GM19463 (cell line): ENCODE measurements around the gene ARID5B.

Experiments
- ATAC-seq: cut with Tn5 transposase; IDR thresholded peaks from one replicate; pipeline ENCODE4 v1.9.1; 2021; ENCODE audit warnings: mild to moderate bottlenecking, moderate library complexity; ENCODE audit not compliant: unreplicated experiment

ARID5B gene

DNA sequence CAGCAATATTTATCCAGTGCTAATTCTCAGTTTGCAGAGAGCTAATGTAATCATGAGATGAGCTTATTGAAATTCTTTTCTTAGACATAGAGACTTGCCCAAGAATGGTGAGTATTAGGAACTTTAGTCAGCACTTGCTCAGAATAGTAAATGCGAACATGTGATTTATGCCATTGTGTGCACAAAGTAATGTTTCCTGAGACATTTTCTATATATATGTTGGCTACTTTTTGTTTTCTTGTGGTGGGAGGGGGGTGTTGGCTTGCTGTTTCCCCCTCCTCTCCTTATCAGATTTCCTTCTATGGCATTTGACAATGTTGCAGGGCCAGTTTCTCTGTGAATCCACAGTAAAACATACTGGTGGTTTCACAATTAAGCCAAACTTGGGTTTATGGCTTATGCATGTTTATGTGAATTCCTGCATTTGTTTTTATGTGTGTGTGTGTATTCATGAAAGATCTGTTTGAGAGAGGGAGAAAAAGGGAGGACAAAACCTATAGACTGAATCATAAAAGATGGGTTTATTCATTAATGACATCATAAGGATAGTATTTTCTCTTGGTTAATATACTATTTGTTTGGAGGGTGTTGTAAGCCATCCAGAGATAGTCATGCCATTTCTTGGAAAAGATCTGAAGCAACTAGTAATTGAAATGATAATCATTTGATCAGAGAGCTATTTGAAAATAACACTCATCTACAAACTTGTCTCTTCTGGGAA, 36.3 kb downstream of the ARID5B start:
- ATAC-seq, result no peak

DNA sequence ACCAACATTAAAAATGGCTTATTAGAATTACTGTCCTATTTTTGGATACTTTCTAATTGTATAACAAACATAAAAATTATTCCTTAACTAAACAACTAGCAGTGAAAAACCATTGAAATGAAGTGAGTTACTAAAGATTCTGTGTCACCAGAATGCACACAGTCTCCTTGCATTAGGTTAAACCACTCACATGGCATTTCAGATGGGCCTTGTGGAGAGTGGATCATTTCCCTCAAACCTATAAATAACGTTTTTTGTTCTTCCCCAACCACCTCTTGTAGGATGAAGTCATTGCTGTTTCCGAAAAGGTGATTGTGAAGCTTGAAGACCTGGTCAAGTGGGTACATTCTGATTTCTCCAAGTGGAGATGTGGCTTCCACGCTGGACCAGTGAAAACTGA, 38.4 kb downstream of the ARID5B start:
- no peak for ATAC-seq

DNA sequence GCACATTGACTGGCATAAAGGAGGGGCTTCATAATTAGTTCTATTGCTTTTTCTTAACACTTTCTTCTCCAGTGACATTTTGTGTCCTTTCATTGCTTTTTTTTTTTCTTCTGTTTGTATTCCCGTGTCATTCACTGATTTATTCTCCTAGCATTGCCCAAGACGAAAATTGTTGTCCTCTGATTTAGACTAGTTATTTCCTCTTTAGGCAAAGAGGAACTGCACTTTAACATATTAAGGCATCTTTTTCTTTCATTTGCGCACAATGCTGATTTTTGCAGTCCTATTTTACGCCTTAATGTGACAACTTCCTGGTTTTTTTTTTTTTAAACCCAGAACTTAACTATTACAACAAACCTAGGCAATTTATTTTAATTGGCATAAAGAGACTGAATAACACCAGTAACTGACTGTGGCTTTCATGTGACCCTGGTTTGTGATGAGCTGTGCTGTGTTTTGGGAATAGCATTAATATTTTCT, 39.7 kb downstream of the ARID5B start:
- no peak for ATAC-seq

DNA sequence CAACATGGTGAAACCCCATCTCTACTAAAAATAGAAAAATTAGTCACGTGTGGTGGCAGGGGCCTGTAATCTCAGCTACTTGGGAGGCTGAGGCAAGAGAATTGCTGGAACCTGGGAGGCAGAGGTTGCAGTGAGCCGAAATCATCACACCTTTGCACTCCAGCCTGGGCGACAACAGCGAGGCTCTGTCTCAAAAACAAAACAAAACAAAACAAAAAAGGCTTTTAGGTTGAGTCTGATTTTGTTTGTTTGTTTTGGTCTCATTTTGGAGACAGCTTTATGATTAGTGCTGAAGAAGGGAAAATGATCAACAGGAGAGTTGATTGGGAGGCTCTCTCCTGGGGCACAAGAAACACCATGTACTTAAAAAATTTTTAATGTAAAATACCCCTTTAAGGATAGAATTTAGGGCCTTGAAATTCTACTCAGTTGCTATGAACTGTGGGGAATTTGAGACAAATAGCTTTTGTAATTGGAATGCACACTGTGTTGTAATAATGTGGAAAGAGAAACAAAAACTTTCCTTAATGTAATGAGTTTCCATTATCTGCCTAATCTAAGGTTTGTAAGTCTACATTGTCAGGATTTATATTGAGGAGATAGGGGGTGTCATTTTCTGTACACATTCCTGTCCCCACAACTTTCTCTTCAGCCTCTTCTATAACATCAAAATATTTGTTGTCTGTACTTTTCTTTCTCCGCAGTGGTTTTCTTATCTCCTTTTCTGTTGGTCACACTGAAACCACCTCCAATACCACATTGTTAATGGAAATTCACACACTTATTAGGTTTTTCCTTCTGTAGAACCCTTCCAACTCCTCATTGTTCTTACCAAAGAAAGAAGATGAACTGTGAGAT, 41.3 kb downstream of the ARID5B start:
- ATAC-seq, result no peak

DNA sequence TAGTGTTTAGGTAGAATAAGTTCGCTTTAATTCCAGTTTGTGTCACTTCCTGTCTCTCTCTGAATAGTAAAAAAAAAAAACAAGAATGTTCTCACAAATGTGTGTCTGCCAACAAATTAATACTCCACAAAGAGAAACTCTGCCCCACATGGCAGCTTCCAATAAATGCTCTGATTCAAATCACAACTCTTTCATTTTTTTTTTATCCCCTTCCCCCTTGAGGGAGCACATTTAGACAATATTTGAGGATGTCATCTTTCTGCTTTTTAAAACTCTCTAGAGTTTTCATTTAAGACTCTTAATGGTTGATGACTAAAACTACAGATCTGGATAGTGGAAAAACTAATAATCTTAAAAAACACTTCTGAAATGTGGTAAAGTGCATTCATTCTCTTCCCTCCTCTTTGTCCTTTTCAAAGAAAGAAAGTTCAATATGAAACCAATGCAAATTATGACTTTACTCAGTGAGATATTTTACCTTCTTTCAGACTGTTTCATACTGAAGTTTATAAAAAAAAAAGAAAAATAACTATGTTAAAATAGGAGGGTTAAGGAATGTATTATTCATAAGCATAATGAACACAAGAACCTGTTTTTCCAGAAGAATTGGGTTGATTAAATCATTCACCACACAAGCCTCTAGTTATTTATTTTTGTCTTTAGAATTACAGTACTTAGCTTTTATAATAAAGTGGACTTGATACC, 42.3 kb downstream of the ARID5B start:
- ATAC-seq, result peak; percentile 37

DNA sequence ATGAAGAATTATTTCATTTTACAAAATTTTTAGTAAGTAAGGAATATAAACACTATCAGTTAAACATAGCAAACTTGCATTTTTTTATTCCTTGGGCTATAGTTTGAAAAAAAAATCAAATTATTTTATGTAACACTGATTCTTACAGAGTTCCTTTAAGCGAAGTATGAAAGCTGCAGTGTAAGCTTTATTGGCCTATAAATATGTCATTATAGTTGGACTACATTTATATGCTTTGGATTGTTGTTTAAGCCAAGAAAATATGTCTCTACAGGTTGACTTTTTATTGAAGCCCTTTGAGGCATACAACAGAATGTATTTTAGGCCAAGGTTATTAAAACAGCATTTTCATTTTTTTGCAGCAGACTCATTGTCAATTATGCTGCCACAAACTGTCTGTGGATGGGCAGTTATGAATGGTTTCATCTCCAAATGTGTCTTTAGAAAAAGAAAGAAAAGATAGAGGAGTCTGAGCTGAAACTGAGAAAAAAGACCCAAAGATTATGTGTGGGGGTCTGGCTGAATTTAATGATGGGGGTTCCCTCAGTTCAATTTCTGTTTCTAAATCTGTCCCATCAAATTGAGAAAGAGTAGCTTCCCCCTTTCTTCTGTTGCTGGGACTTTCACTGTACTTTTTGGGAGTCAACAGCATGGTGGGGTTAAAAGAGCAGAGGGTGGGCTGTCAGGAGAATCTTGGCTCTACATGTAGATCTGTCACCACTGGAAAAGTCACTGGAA, 43.1 kb downstream of the ARID5B start:
- no peak for ATAC-seq

DNA sequence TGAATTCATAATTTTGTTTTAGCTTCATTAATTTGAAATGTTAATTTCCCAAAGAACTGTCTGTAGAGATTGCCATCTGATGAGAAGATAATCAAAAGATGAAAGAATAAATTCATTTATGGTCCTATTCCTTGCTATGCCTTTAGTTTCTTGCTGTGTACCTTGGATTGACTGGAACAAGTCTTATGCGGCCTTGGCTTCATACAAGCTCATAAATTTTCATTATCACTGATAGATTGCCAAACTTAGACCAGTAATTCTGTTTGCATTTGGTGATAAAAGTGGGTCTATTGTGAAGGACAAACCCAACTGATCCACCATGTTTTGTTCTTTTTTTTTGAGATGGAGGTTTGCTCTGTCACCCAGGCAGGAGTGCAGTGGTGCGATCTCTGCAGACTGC, 48.2 kb downstream of the ARID5B start:
- no peak for ATAC-seq

DNA sequence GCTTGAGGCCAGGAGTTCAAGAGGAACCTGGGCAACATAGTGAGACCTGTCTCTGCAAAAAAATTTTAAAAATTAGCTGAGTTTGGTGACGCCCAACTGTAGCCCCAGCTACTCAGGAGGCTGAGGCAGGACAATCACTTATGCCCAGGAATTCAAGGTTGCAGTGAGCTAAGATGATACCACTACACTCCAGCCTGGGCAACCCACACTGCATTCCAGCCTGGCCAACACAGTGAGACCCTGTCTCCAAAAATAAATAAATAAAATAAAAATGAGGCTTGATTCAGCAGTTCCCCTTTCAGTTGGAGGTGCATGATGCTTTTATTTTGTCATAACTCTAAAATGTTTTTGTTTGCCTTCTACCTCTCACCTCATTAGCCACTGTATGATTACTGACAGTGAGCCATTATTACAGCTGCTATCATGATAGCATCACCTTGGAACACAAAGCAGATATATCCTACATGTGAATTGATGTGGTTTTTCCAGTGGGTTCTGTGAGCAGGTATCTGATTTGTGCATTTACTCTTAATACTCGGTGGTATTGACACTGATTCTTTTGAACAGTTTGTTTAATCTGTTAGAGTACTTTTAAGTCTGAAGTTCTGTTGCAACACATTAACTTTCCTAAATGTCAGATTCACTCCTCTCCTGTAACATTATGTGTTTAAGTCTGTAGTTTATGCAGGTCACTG, 49.1 kb downstream of the ARID5B start:
- no peak for ATAC-seq

DNA sequence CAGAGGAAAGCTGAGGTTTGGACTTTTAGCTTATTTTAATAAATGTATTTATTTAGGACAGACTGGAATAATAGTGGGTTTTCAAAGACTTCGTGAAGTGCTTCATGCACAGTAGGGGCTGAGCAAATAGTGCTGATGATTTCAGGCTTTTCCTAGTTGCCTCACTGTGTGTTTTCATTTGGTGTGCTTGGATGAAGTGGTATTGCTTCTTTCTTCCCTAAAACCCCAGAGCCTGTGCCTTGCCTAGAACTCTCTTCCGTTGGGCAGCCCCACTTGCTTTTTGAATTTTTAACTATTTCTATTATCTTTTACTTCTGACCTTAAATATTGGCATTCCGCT, 49.6 kb downstream of the ARID5B start:
- ATAC-seq, result no peak

DNA sequence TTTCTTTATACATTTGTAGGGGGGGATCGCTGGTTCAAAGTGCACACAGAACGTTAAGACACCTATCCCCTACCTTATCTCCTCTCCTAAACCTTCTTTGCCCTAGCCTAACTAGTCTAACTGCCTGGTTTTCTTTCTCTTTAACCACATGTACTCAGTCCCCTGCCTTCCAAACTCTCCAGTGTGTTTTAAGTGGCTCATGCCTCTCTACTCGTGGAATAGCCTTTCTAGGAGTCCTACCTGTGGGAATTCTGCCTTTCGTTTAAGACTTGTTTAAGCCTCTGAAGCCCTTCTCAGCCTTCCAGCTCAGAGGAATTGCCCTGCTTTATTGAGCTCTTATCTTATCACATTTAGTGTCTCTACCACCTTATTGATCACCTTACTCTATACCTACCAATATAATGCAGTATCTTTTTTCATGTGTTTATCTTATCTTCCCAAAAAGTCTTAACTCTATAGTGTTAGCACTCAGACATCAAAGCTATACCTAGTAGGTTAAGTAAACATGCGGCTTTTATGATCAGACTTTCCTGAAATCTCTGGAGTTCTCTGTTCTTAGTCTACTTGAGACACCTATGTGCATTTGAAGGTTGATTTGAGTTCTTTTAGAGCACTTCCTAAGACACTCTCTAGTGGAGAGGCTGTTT, 50.7 kb downstream of the ARID5B start:
- ATAC-seq, result no peak

DNA sequence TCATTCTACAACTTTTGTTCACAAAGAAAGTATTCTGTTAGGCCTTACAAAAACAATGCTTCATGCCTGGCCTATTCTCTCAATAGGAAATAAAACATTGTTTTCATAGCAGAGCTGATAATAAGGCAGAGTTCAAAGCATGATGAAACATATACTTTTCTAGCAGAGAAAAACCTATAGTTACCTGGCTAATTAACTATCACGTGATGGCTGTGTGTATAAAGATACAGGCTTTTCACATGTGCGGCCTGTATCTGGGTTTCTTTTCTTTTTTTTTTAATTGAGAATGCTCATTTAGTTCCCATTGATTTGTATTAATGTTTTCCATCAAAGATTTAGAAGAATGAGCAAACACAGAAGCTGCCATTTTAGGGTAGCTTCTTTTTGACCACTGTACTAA, 51.7 kb downstream of the ARID5B start:
- ATAC-seq, result no peak

DNA sequence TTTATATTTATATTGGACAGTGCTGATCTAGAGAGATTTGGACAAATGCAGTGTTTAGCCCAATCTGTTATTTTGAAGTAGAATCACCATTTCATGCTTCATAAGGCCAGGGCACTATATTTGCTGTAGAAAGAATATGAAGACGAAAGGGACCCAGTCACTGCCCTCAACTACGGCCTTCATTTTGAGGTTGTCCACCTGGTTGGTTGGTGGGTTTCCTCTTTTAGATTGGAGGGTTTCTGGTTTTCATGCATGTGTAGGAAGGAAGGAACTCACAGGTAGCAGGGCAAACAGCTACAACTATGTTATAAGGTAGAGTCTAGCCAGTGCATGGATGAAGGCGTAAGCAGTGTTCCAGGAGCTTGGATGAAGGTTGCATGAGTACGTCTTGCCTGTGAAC, 56.3 kb downstream of the ARID5B start:
- no peak for ATAC-seq

DNA sequence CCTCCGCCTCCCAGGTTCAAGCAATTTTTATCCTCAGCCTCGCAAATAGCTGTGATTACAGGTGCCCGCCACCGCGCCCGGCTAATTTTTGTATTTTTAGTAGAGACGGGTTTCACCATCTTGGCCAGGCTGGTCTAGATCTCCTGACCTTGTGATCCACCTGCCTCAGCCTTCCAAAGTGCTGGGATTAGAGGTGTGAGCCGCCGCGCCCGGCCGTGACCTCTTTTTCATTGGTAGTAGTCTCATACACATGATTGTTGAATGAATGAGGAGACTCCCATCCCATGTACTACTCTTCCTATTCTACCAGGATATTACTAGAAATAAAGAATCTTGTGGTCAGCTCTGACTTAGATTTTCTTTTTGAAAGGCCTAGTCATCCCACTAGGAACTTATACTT, 56.8 kb downstream of the ARID5B start:
- no peak for ATAC-seq

DNA sequence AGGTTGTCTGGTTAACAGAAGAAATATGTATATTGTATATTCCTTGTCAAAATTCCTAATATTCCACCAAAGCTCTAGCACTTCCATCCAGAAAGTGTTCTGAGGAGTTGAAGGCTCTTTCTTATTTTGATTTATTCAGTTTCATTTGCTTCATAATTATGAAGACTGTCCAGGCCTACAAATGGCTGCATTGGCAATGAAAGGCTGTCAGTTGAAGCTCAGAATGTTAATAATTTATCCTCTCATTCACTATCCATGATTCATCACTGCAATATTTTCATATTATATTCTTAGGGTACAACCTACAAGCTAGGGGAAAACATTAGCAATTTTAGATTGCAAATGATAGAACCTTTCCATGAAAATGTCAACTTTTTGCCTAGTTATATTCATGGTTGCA, 57.3 kb downstream of the ARID5B start:
- no peak for ATAC-seq

DNA sequence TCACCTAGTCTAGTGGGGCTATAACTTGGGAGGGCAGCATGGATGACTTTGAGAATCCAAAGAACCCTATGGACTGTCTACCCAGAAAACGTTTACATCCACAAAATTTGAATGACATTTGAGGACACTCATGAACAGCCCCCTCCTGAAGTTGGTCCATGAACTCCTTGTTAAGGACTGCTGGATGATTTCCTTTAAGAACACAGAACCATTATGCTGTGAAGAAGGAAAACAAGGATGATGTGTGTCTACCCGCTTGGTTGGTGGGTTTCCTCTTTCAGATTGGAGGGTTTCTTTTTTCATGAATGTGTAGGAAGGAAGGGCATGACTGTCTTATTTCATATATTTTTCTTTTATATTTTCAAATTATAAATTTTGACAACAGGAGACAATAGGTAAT, 58.3 kb downstream of the ARID5B start:
- no peak for ATAC-seq

DNA sequence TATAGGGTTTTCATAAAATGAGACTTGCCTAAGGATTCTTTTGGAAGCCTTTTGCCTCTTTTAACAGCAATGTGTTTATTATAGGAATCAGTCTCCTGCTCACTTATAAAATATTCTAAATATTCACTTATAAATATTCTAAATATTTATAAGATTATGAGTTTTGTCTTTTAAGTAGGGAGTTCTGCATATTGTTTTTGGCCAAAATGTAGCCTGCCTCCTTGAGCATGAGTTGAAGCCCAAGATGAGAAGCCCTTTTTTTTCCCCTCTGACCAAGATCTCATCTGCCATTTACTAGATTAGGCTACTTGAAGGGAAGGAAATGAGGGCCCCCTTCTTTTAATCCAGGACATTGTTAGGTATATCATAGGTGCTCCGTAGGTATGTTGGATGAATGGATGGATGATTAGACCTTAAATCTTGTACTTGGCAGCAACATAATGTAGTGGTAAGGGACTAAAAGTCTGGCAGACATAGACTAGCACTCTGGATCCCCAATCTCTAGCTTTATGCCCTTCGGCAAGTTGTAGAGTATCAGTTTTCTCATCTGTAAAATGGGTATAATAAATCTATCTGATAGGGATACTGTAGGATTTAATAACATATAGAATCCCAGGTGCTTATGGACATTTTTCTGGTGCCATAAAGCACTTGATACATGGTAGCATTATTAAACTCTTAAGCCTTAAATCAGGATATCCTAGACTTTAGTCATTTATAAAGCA, 59.1 kb downstream of the ARID5B start:
- ATAC-seq, result no peak

DNA sequence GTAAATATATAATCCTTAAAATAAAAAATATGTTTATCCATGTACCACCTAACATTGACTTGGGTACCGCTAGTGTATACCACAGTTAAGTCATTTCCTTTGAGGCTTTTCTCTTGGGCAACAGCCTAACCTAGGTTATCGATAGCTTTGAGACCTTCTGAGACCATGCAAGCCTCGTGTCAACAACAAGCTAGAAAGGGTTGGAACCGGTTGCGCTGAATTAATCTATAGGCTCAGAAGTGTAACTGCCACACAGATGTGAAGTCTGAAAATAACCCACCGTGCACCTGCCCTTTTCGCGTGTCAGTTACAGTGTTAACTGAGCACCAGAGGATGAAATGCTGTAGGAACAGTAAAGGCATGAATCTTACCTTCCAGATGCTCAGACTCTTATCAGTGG, 59.8 kb downstream of the ARID5B start:
- peak; percentile 61 for ATAC-seq

DNA sequence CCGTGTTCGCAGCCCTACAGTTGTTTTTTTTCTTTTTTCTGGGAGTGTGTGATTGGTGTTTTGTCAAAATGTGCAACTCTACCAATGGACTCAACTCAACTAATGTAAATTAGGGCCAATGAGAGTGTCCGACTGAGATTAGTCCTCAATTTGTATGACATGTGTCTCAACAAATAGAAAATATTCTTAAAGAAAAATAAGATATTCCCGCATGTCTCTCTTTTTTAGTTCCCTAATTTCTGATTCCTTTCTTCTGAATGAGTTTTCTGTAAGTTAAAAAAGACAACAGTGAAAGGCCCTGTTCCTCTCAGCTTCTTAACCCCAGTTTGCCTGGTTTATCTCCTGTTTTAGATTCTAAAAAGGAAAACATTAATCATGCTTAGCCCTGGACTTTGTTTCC, 61.5 kb downstream of the ARID5B start:
- ATAC-seq, result no peak

DNA sequence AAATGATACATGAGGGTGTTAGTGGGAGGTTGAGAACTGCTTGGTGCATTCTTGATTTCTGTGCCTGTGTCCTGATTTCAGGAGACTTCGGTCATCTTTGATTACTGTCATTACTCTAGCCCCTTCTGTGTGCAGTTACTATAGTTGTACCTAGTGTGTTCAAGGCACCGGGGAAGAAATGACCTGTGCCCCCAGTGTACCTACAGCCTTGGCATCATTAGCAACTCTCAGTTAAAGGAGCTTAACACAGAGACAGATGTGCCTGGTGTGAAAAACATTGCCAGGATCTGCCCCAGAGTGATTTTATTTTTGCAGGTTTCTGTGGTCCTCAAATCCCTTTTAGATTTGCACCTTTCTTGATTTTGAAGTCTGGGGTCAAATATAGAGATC, 62.2 kb downstream of the ARID5B start:
- ATAC-seq, result no peak
